ENCODE measurements around the gene MED16.

The MED16 gene

DNA sequence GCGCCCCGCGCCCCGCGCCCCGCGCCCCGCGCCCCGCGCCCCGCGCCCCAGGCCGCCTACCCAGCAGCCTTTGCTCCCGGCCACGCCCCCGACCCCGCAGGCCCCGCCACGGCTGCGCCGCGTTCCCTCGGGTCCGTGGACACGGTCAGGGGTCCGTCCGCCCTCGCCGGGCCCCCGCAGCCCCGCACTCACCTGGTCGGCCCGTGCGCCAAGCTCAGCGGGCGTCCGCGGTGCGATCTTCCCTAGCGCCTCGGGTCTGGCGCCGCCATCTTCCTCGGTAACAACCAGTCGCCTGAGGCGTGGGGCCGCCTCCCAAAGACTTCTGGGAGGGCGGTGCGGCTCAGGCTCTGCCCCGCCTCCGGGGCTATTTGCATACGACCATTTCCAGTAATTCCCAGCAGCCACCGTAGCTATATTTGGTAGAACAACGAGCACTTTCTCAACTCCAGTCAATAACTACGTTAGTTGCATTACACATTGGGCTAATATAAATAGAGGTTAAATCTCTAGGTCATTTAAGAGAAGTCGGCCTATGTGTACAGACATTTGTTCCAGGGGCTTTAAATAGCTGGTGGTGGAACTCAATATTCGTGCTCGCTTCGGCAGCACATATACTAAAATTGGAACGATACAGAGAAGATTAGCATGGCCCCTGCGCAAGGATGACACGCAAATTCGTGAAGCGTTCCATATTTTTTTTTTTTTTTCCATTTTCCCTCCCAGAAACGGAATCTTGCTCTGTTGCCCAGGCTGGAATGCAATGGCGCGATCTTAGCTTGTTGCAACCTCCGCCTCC lies at the start of gene MED16, which contains the start of gene RNU6-9:
TSS of gene MED16 (minus strand) at position 294 of the 796 bp plus-strand sequence. CDS start 2,056 bp downstream, outside the sequence.
TSS of gene RNU6-9 (plus strand) at position 591 of the 796 bp plus-strand sequence.
- FAIRE-seq (no peak), DNase-seq (ENCODE audit: insufficient read length, low spot score) (peak; percentile 90)

- no peak for FAIRE-seq
Observed at GRCh38 chr19:942133-942645, 49.2 kb upstream of the MED16 start.

GRCh38 chr19:941292-942132 lies 48.5 kb upstream of the MED16 start:
- no peak for FAIRE-seq
- DNase-seq (ENCODE audit: insufficient read length, low spot score): no peak

More at GRCh38 chr19:942133-942645, 49.2 kb upstream of the MED16 start:
- DNase-seq (ENCODE audit: insufficient read length, low spot score): no peak

GRCh38 chr19:940591-941291 lies 47.8 kb upstream of the MED16 start:
- DNase-seq (ENCODE audit: insufficient read length, low spot score) (no peak), FAIRE-seq (no peak)

DNA sequence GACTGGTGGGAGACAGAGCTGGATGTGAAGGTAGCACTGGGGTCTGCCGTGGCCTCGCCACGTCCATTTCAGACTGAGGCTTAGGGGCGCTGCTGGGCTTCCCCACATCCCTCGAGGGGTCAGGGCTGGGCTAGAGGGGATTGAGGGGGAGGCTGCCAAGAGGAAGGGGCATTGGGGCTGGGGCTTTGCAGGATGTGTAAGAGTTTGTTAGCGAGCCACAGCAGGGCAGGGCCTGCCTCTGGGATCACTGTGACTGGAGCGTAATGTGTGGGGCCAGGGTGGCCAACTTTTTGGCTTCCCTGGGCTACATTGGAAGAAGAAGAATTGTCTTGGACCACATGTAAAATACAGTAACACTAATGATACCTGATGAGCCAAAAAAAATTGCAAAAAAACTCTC lies 46.9 kb upstream of the MED16 start:
- FAIRE-seq (no peak), DNase-seq (ENCODE audit: insufficient read length, low spot score) (no peak)

GRCh38 chr19:939439-939838 lies 46.5 kb upstream of the MED16 start:
- no peak for FAIRE-seq

DNA sequence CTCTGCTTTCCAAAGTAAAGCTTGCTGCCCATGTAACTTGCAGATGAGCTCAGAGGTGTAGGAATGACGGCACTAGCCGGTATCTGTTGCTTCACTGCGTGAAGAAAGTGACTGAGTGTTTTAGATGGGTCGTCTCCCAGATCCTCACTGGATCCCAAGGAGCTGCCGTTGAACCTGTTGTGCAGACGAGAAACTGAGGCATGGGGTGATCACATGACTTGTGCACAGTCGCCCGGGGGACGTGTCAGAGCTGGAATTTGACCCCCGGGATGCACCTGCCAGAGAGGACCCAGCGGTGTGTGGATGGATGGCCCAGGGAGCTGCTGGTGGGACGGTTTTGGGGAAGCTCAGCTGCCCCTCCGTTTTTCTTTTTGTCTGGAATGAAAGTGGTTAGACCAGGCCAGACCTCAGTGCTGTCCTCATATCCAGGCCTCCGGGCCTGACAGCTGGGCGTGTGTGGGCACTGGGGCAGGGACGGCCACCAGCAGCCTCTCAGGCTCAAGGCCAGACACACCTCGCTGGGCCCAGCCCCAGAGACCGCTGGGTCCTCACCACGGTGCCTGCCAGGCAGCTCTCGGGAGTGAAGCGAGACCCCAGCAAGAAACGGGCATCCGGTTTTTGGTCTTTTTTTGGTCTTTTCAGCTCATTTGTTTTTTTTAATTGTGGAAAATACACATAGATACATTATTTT lies 45.4 kb upstream of the MED16 start:
- no peak for FAIRE-seq
- DNase-seq (ENCODE audit: insufficient read length, low spot score): no peak

More at GRCh38 chr19:939439-939838, 46.5 kb upstream of the MED16 start:
- DNase-seq (ENCODE audit: insufficient read length, low spot score): no peak

DNA sequence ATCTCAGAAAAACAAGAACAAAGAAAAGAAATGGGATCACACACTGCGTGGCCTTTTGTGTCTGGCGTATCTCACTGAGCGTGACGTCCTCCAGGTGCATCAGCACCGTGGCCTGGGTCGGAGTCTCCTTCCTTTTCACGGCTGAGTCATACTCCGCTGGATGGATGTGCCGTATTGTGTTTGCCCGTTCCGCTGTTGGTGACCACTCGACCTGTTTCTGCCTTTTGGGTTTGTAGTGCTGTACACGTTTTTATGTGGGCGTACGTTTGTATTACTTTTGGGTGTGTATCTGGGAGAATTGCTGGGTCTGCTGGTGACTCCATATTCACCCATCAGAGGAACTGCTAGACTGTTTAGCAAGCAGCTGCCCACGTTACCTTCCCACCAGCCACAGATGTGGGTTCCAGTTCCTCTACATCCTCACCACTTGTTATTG lies 44.3 kb upstream of the MED16 start:
- FAIRE-seq: no peak
- no peak for DNase-seq (ENCODE audit: insufficient read length, low spot score)

GRCh38 chr19:936175-936546 lies 43.2 kb upstream of the MED16 start:
- FAIRE-seq (no peak), DNase-seq (ENCODE audit: insufficient read length, low spot score) (no peak)

DNA sequence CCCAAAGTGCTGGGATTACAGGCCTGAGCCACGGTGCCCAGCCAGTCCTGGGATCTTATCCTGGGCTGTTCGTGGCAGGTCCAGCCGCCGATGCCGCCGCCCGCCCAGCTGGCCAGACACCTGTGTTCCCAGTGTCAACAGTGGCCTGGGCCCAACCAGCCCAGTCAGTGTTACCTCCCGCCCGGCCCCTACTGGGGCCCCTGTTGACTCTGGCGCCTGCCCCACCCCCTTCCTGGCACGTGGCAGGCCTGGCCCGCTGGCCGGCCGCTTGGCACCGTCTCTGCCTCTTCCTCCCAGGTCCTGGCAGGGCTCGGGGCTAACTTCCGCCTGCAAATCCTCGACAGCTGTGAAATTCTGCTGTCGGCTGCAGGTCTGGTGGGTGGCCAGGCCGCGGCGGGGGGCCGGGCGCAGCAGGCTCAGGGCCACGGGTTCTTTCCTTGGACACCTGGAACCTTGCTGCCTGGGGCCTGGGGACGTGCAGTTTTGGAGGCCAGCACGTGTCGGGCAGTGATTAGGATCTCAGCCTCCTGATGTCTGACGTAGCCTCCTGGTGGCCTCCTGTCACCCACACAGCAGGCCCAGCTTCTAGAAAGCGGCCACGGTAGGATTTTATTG lies 42.0 kb upstream of the MED16 start:
- no peak for FAIRE-seq

GRCh38 chr19:934197-934840 lies 41.3 kb upstream of the MED16 start:
- no peak for FAIRE-seq
- no peak for DNase-seq (ENCODE audit: insufficient read length, low spot score)

More for the DNA sequence above, 42.0 kb upstream of the MED16 start:
- no peak for DNase-seq (ENCODE audit: insufficient read length, low spot score)

DNA sequence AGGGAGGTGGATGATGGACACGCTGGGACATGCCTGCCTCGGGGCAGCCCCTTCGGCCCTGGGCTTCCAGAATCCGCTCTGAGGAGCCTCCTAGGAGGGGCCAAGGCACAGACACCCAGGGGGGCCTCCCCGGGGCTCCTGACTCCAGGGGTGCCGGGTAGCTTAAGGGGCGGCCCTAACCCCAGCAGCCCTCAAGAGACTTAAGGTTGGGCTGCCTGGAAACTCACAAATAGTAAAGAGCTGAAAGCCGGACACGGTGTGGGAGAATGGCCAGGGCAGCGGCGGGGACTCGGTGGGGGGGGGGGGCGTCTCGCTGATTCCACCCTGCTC lies 40.5 kb upstream of the MED16 start:
- DNase-seq (ENCODE audit: insufficient read length, low spot score) (no peak), FAIRE-seq (no peak)

DNA sequence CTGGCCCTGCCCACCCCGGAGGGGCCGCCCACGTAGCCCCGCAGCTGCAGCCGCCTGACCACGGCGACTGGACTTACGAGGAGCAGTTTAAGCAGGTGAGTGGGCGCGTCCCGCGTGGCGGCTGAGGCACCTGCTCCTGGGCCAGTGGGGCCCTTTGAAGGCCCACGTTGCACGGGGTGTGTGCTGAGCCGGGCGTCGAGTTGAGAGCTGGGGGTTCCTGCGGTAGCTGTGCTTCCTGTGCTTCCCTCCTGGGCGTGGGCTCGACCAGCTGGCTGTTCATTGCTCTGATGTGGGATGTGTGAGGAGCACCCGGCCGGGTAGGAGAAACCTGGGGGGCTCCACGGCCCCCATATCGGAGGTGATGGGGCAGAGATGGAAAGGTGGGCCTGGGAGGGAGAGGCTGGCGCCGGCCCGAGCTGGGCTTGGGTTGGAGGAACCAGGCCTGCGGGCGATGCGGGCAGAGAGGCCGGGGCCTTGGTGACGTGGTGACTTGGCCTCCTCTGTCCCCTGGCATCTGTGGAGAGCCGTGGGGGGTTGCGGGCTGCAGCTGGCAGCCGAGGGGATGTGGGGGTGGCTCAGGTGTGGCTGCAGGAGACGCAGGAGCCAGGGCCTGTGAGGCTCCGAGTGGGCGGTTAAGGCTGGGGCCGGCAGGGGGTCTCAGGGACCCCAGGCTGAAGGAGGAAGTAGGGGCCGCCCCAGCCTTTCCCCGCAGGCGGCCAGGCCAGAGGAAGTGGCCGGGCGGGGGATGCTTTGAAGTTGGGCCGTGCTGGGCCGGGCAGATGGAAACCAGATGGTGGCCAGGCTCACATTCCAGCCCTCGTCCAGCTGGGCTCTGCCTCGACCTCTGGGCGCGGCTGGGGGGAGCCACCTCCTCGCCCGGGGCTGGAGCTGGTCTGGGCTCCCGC lies 39.9 kb upstream of the MED16 start:
- peak; percentile 80 for DNase-seq (ENCODE audit: insufficient read length, low spot score)
- FAIRE-seq: peak; percentile 62

DNA sequence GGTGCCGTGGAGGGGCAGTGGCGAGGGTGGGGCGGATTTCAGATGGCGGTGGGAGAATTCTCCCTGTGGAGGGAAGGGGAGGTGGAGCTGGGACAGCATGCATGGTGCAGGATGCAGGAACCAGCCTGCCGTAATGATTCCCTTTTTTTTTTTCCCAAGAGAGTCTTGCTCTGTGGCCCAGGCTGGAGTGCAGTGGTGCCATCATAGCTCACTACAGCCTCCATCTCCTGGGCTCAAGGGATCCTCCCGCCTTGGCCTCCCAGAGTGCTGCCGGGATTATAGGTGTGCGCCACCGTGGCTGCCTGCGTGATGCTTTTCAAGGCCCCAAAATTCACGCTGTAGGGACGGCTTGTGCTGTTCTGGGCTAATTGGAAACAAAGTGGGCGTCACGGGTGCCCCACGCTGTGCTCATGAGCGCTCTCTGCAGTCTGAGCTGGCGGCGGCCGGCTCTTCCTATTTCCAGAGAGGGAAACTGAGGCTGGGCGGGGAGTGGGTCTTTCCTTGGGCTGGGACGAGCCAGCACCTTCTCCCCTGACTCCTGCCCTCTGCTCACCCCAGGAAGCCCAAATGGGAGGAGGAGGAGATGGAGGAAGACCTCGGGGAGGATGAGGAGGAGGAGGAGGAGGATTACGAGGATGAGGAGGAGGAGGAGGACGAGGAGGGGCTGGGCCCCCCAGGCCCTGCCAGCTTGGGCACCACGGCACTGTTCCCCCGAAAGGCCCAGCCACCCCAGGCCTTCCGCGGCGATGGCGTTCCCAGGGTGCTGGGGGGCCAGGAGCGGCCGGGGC lies 39.1 kb upstream of the MED16 start:
- no peak for FAIRE-seq
- no peak for DNase-seq (ENCODE audit: insufficient read length, low spot score)

DNA sequence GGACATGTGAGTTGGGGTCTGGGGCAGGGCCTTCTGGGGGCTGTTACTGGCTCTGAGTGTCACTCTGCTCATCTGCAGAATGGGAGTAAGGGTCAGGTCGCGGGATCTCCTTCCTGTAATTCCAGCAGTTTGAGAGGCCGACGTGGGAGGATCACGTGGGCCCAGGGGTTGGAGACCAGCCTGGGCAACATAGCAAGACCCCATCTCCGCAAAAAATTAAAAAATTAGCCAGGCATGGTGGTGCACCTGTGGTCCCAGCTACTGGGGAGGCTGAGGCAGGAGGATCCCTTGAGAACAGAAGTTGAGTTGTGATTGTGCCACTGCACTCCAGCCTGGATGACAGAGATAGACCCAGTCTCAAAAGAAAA lies 36.9 kb upstream of the MED16 start:
- no peak for DNase-seq (ENCODE audit: insufficient read length, low spot score)
- FAIRE-seq: no peak

GRCh38 chr19:929203-929890 lies 36.4 kb upstream of the MED16 start:
- DNase-seq (ENCODE audit: insufficient read length, low spot score): no peak
- no peak for FAIRE-seq
